SK-N-SH treated with all-trans-retinoic acid at 6 μM for 48 hours (cell line): ENCODE results near the gene PTGES.

Experiments used
- ATAC-seq: fragments of 200-7000 bp; cut with Tn5 transposase; 3 replicates; pipeline ENCODE4 v1.9.1; 2020; ENCODE audit warnings: mild to moderate bottlenecking, moderate library complexity
- ARNTL ChIP-seq: fragments of 450-650 bp; formaldehyde crosslinking; IDR thresholded peaks from 2 replicates; pipeline ENCODE4 v1.5.0; 2020; ENCODE audit warnings: low read depth, mild to moderate bottlenecking, moderate library complexity, borderline replicate concordance
- BACH2 ChIP-seq: fragments of 250-450 bp; sonication (Bioruptor Pico); IDR thresholded peaks from 2 replicates; pipeline ENCODE4 v1.9.0; 2021; ENCODE audit warnings: mild to moderate bottlenecking, borderline replicate concordance
- CSDC2 ChIP-seq: fragments of 250-450 bp; sonication (Bioruptor Pico); IDR thresholded peaks from 2 replicates; pipeline ENCODE4 v1.5.0; 2020; ENCODE audit warnings: mild to moderate bottlenecking, moderate library complexity
- ESRRG ChIP-seq: fragments of 250-450 bp; sonication (Bioruptor Pico); IDR thresholded peaks from 2 replicates; pipeline ENCODE4 v1.6.1; 2021; ENCODE audit warnings: mild to moderate bottlenecking
- GLIS3 ChIP-seq: fragments of 250-450 bp; sonication (Bioruptor Pico); IDR thresholded peaks from 2 replicates; pipeline ENCODE4 v1.5.0; 2020; ENCODE audit warnings: mild to moderate bottlenecking, moderate library complexity
- ISL1 ChIP-seq: fragments of 250-450 bp; sonication (Bioruptor Pico); IDR thresholded peaks from 2 replicates; pipeline ENCODE4 v2.1.2; 2022; ENCODE audit warnings: mild to moderate bottlenecking, moderate library complexity
- OSR1 ChIP-seq: fragments of 250-450 bp; sonication (Bioruptor Pico); IDR thresholded peaks from 2 replicates; pipeline ENCODE4 v1.8.0; 2022; ENCODE audit warnings: moderate library complexity, mild to moderate bottlenecking, inconsistent platforms
- RARB ChIP-seq: fragments of 250-450 bp; sonication (Bioruptor Pico); IDR thresholded peaks from 2 replicates; pipeline ENCODE4 v1.8.0; 2021; ENCODE audit warnings: mild to moderate bottlenecking, moderate library complexity
- SNAI2 ChIP-seq: fragments of 250-450 bp; sonication (Bioruptor Pico); IDR thresholded peaks from 2 replicates; pipeline ENCODE4 v1.5.0; 2020; ENCODE audit warnings: mild to moderate bottlenecking, moderate library complexity
- TCF4 ChIP-seq: fragments of 250-450 bp; sonication (Bioruptor Pico); IDR thresholded peaks from 2 replicates; pipeline ENCODE4 v1.8.0; 2021; ENCODE audit warnings: mild to moderate bottlenecking, moderate library complexity, borderline replicate concordance
- TOX ChIP-seq: fragments of 250-450 bp; sonication (Bioruptor Pico); IDR thresholded peaks from 2 replicates; pipeline ENCODE4 v1.8.0; 2021; ENCODE audit warnings: mild to moderate bottlenecking, moderate library complexity, borderline replicate concordance
- ZC3H10 ChIP-seq: fragments of 250-450 bp; sonication (Bioruptor Pico); IDR thresholded peaks from 2 replicates; pipeline ENCODE4 v1.5.1; 2021; ENCODE audit warnings: mild to moderate bottlenecking, moderate library complexity
- ZFP3 ChIP-seq: fragments of 250-450 bp; sonication (Bioruptor Pico); IDR thresholded peaks from 2 replicates; pipeline ENCODE4 v1.5.0; 2020; ENCODE audit warnings: mild to moderate bottlenecking, moderate library complexity
- ZFP30 ChIP-seq: fragments of 450-650 bp; formaldehyde crosslinking; IDR thresholded peaks from 2 replicates; pipeline ENCODE4 v1.5.0; 2022; ENCODE audit warnings: mild to moderate bottlenecking, moderate library complexity
- ZNF565 ChIP-seq: fragments of 450-650 bp; formaldehyde crosslinking; conservative IDR thresholded peaks from 2 replicates; pipeline ENCODE4 v1.5.0; 2020; ENCODE audit warnings: low read depth, mild to moderate bottlenecking, moderate library complexity
- ZNF70 ChIP-seq: fragments of 450-650 bp; formaldehyde crosslinking; IDR thresholded peaks from 2 replicates; pipeline ENCODE4 v1.5.0; 2020; ENCODE audit warnings: mild to moderate bottlenecking, moderate library complexity
- ZNF8 ChIP-seq: fragments of 450-650 bp; formaldehyde crosslinking; IDR thresholded peaks from 2 replicates; pipeline ENCODE4 v1.5.0; 2020; ENCODE audit warnings: mild to moderate bottlenecking, moderate library complexity
- TF ChIP-seq, protein P1 (sequence below): fragments of 250-450 bp; sonication (Bioruptor Pico); IDR thresholded peaks from 2 replicates; pipeline ENCODE4 v1.5.1; 2021; ENCODE audit warnings: mild to moderate bottlenecking, moderate library complexity
- TF ChIP-seq, protein P2 (sequence below): fragments of 250-450 bp; sonication (Bioruptor Pico); IDR thresholded peaks from 2 replicates; pipeline ENCODE4 v1.5.1; 2020; ENCODE audit warnings: low read depth, mild to moderate bottlenecking, moderate library complexity
- TF ChIP-seq, protein P3 (sequence below): fragments of 250-450 bp; sonication (Bioruptor Pico); IDR thresholded peaks from 2 replicates; pipeline ENCODE4 v1.5.0; 2020; ENCODE audit warnings: mild to moderate bottlenecking, moderate library complexity
- TF ChIP-seq, protein P4 (sequence below): fragments of 250-450 bp; sonication (Bioruptor Pico); IDR thresholded peaks from 2 replicates; pipeline ENCODE4 v1.8.0; 2021; ENCODE audit warnings: low read depth, mild to moderate bottlenecking, moderate library complexity, borderline replicate concordance
- TF ChIP-seq, protein P5 (sequence below): fragments of 250-450 bp; sonication (Bioruptor Pico); IDR thresholded peaks from 2 replicates; pipeline ENCODE4 v1.8.0; 2020; ENCODE audit warnings: mild to moderate bottlenecking, moderate library complexity, borderline replicate concordance

PTGES gene

DNA sequence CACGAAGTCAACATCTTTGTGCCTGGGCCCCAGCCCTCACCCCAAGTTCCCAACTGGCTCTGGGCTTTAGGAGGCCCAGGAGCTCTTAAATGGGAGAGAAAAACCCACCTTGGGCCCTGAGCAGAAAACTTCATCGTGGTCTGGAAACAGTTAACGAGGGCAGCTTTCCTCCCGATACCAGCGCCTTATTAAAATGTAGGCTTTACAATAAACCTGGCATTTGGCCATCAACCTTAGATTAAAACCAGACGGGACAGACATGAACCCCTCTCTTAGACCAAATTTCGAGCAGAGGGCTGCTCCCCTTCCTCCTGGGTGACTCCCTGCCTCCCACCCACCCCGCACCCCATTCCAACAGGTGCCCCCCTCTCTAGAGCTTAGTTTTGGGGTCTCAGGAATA lies 48.0 kb downstream of the PTGES start:
- no peak for ATAC-seq
- TF ChIP-seq RARB (CRISPR knock-in tag) (no peak), ZNF8 (no peak), BACH2 (CRISPR knock-in tag) (no peak), ISL1 (no peak), ARNTL (CRISPR knock-in tag) (no peak), ESRRG (no peak), TCF4 (CRISPR knock-in tag) (no peak), TOX (no peak), GLIS3 (CRISPR knock-in tag) (no peak), ZFP30 (no peak), ZNF70 (no peak), ZC3H10 (CRISPR knock-in tag) (no peak)
- TF ChIP-seq, protein P1, sequence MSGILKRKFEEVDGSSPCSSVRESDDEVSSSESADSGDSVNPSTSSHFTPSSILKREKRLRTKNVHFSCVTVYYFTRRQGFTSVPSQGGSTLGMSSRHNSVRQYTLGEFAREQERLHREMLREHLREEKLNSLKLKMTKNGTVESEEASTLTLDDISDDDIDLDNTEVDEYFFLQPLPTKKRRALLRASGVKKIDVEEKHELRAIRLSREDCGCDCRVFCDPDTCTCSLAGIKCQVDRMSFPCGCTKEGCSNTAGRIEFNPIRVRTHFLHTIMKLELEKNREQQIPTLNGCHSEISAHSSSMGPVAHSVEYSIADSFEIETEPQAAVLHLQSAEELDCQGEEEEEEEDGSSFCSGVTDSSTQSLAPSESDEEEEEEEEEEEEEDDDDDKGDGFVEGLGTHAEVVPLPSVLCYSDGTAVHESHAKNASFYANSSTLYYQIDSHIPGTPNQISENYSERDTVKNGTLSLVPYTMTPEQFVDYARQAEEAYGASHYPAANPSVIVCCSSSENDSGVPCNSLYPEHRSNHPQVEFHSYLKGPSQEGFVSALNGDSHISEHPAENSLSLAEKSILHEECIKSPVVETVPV (CRISPR knock-in tag), result no peak
- TF ChIP-seq, protein P2, sequence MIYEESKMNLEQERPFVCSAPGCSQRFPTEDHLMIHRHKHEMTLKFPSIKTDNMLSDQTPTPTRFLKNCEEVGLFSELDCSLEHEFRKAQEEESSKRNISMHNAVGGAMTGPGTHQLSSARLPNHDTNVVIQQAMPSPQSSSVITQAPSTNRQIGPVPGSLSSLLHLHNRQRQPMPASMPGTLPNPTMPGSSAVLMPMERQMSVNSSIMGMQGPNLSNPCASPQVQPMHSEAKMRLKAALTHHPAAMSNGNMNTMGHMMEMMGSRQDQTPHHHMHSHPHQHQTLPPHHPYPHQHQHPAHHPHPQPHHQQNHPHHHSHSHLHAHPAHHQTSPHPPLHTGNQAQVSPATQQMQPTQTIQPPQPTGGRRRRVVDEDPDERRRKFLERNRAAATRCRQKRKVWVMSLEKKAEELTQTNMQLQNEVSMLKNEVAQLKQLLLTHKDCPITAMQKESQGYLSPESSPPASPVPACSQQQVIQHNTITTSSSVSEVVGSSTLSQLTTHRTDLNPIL, result no peak
- TF ChIP-seq, protein P3, sequence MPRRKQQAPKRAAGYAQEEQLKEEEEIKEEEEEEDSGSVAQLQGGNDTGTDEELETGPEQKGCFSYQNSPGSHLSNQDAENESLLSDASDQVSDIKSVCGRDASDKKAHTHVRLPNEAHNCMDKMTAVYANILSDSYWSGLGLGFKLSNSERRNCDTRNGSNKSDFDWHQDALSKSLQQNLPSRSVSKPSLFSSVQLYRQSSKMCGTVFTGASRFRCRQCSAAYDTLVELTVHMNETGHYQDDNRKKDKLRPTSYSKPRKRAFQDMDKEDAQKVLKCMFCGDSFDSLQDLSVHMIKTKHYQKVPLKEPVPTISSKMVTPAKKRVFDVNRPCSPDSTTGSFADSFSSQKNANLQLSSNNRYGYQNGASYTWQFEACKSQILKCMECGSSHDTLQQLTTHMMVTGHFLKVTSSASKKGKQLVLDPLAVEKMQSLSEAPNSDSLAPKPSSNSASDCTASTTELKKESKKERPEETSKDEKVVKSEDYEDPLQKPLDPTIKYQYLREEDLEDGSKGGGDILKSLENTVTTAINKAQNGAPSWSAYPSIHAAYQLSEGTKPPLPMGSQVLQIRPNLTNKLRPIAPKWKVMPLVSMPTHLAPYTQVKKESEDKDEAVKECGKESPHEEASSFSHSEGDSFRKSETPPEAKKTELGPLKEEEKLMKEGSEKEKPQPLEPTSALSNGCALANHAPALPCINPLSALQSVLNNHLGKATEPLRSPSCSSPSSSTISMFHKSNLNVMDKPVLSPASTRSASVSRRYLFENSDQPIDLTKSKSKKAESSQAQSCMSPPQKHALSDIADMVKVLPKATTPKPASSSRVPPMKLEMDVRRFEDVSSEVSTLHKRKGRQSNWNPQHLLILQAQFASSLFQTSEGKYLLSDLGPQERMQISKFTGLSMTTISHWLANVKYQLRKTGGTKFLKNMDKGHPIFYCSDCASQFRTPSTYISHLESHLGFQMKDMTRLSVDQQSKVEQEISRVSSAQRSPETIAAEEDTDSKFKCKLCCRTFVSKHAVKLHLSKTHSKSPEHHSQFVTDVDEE (CRISPR knock-in tag), result no peak
- TF ChIP-seq, protein P4, sequence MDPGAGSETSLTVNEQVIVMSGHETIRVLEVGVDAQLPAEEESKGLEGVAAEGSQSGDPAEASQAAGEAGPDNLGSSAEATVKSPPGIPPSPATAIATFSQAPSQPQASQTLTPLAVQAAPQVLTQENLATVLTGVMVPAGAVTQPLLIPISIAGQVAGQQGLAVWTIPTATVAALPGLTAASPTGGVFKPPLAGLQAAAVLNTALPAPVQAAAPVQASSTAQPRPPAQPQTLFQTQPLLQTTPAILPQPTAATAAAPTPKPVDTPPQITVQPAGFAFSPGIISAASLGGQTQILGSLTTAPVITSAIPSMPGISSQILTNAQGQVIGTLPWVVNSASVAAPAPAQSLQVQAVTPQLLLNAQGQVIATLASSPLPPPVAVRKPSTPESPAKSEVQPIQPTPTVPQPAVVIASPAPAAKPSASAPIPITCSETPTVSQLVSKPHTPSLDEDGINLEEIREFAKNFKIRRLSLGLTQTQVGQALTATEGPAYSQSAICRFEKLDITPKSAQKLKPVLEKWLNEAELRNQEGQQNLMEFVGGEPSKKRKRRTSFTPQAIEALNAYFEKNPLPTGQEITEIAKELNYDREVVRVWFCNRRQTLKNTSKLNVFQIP (CRISPR knock-in tag), result no peak
- TF ChIP-seq, protein P5, sequence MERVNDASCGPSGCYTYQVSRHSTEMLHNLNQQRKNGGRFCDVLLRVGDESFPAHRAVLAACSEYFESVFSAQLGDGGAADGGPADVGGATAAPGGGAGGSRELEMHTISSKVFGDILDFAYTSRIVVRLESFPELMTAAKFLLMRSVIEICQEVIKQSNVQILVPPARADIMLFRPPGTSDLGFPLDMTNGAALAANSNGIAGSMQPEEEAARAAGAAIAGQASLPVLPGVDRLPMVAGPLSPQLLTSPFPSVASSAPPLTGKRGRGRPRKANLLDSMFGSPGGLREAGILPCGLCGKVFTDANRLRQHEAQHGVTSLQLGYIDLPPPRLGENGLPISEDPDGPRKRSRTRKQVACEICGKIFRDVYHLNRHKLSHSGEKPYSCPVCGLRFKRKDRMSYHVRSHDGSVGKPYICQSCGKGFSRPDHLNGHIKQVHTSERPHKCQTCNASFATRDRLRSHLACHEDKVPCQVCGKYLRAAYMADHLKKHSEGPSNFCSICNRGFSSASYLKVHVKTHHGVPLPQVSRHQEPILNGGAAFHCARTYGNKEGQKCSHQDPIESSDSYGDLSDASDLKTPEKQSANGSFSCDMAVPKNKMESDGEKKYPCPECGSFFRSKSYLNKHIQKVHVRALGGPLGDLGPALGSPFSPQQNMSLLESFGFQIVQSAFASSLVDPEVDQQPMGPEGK (CRISPR knock-in tag), result no peak

DNA sequence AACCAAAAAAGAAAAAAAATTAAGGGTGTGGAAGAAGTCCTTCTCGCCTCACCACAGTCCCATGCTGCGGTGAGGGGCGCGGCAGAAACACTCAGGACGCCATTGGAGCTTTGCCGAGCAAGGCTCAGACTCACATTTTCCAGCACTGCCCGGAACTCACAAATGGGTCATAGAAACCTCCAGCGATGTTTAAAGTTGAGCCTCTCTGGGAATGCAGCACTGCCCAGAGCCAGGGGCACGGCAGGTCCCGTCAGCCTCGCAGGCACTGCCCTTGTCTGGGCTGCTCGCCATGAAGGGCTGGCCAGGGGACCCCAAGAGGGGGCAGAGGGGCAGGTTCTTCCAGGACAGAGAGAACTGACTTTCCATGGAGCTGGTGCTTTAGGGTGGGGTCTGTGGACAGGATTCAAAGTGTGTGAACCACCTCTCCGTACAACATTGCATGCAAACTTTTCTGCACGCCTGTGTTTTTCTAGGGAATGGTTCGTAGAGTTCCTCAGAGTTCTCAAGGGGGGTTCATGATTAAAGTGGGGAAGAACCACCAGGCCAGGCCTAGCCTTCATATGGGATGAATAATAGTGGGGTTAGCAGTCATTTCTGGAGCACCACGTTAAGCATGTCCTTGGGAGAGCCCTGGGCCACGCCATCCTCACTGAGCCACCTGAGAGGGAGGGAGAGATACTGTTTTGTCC lies 49.0 kb downstream of the PTGES start:
- ATAC-seq, result no peak
- TF ChIP-seq CSDC2 (no peak), ZFP30 (no peak), TOX (no peak), ZC3H10 (CRISPR knock-in tag) (no peak), ARNTL (CRISPR knock-in tag) (no peak), ZNF8 (no peak), ZNF565 (CRISPR knock-in tag) (no peak), SNAI2 (CRISPR knock-in tag) (no peak), TCF4 (CRISPR knock-in tag) (no peak), OSR1 (no peak), GLIS3 (CRISPR knock-in tag) (no peak), ZNF70 (no peak), BACH2 (CRISPR knock-in tag) (no peak), ZFP3 (CRISPR knock-in tag) (no peak), ISL1 (no peak)
- TF ChIP-seq, protein P5 (CRISPR knock-in tag), result no peak
- TF ChIP-seq, protein P4 (CRISPR knock-in tag), result no peak
- TF ChIP-seq, protein P1 (CRISPR knock-in tag), result no peak
- TF ChIP-seq, protein P2, result no peak
